Measurements from ENCODE around the gene ACTN1. TPM values are rescaled to one million over a fixed set of nuclear protein-coding genes. Genes with fewer than 3 reads are reported as not detected.
A peak's percentile ranks its signal among the peaks of the same experiment; 100 is the strongest.

Gene ACTN1
- polyA plus RNA-seq, 3 donors: 41.4 to 75.0 (median 69.4) TPM

GRCh38 chr14:68892961-68893360, 86.1 kb downstream of the ACTN1 start:
- TF ChIP-seq, protein P1, sequence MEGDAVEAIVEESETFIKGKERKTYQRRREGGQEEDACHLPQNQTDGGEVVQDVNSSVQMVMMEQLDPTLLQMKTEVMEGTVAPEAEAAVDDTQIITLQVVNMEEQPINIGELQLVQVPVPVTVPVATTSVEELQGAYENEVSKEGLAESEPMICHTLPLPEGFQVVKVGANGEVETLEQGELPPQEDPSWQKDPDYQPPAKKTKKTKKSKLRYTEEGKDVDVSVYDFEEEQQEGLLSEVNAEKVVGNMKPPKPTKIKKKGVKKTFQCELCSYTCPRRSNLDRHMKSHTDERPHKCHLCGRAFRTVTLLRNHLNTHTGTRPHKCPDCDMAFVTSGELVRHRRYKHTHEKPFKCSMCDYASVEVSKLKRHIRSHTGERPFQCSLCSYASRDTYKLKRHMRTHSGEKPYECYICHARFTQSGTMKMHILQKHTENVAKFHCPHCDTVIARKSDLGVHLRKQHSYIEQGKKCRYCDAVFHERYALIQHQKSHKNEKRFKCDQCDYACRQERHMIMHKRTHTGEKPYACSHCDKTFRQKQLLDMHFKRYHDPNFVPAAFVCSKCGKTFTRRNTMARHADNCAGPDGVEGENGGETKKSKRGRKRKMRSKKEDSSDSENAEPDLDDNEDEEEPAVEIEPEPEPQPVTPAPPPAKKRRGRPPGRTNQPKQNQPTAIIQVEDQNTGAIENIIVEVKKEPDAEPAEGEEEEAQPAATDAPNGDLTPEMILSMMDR (IDR thresholded peaks at IDR 0.05): no peak
- Histone ChIP-seq H3K79me2 (ENCODE audit: insufficient read depth, low read length) (no peaks in the 10 kb centered on the region), H3K4me1 (ENCODE audit: control insufficient read depth in 1 of 2, insufficient read depth in 2 of 2, low read length in 2 of 2) (peaks cover 0 to 2% of the 10 kb centered on the region in 2 donors), H3K4me2 (replicated peaks; ENCODE audit: extremely low read depth, low read length, poor library complexity, severe bottlenecking) (no peak overlapping the region), H3K9ac (ENCODE audit: insufficient read depth, low read length, poor library complexity, severe bottlenecking) (no peak overlapping the region), H3K27me3 (ENCODE audit: control insufficient read depth in 2 of 2, insufficient read depth in 2 of 2, low read length in 2 of 2) (no peaks in the 10 kb centered on the region), H3K9me3 (replicated peaks in 1 of 2; ENCODE audit: control insufficient read depth in 1 of 2, insufficient read depth in 1 of 2, low read length in 2 of 2) (no peaks in the 10 kb centered on the region), H3K36me3 (replicated peaks in 1 of 2; ENCODE audit: control insufficient read depth in 1 of 2, insufficient read depth in 2 of 2, low read length in 2 of 2) (peaks cover 91 to 98% of the 10 kb centered on the region in 2 donors), H3K27ac (ENCODE audit: low read depth in 1 of 2, low read length in 2 of 2) (no peak overlapping the region), H4K20me1 (ENCODE audit: insufficient read depth, low read length) (no peaks in the 10 kb centered on the region), H2AFZ (ENCODE audit: insufficient read depth, low read depth, low read length, poor library complexity, severe bottlenecking) (no peak overlapping the region), H3K4me3 (replicated peaks in 1 of 3; ENCODE audit: low read depth in 2 of 3, low read length in 3 of 3) (no peak overlapping the region)
- H3K36me3 Mint-ChIP-seq: peaks cover 86 to 100% of the 10 kb centered on the region in 2 donors
- H3K9me3 Mint-ChIP-seq: no peaks in the 10 kb centered on the region
- H3K4me3 Mint-ChIP-seq: no peak overlapping the region
- H3K4me1 Mint-ChIP-seq: no peaks in the 10 kb centered on the region
- peak overlapping the region in 2 of 7 donors; percentile 6 to 49 for H3K27ac Mint-ChIP-seq
- 98% methylated on average over 6 of the region's 6 CpGs for WGBS (ENCODE audit: insufficient coverage)
- intact Hi-C loops (cut with micrococcal nuclease): no loop called here
- DNase-seq: no peak
- peaks cover 0 to 2% (median 2%) of the 10 kb centered on the region in 3 donors for H3K27me3 Mint-ChIP-seq (ENCODE audit: low read depth in 3 of 3)

- peaks cover 88 to 100% of the 10 kb centered on the region in 2 donors for H3K36me3 ChIP-seq (replicated peaks in 1 of 2; ENCODE audit: control insufficient read depth in 1 of 2, insufficient read depth in 2 of 2, low read length in 2 of 2)
- H3K27me3 ChIP-seq (ENCODE audit: control insufficient read depth in 2 of 2, insufficient read depth in 2 of 2, low read length in 2 of 2): no peaks in the 10 kb centered on the region
- DNase-seq: no peak
- no peak overlapping the region for H3K9ac ChIP-seq (ENCODE audit: insufficient read depth, low read length, poor library complexity, severe bottlenecking)
- H4K20me1 ChIP-seq (ENCODE audit: insufficient read depth, low read length): no peaks in the 10 kb centered on the region
- TF ChIP-seq, protein P1 (IDR thresholded peaks at IDR 0.05): no peak
- Mint-ChIP-seq H3K9me3 (no peaks in the 10 kb centered on the region), H3K36me3 (peaks cover 86 to 99% of the 10 kb centered on the region in 2 donors), H3K27me3 (ENCODE audit: low read depth in 3 of 3) (peaks cover 0 to 2% (median 2%) of the 10 kb centered on the region in 3 donors), H3K4me3 (no peak overlapping the region), H3K4me1 (no peaks in the 10 kb centered on the region), H3K27ac (peak overlapping the region in 2 of 7 donors; percentile 22 to 56)
- intact Hi-C loops (cut with micrococcal nuclease): no loop called here
- no peaks in the 10 kb centered on the region for H3K79me2 ChIP-seq (ENCODE audit: insufficient read depth, low read length)
- H3K9me3 ChIP-seq (replicated peaks in 1 of 2; ENCODE audit: control insufficient read depth in 1 of 2, insufficient read depth in 1 of 2, low read length in 2 of 2): no peaks in the 10 kb centered on the region
- H3K4me2 ChIP-seq (replicated peaks; ENCODE audit: extremely low read depth, low read length, poor library complexity, severe bottlenecking): no peak overlapping the region
- H3K27ac ChIP-seq (ENCODE audit: low read depth in 1 of 2, low read length in 2 of 2): no peak overlapping the region
- no peak overlapping the region for H2AFZ ChIP-seq (ENCODE audit: insufficient read depth, low read depth, low read length, poor library complexity, severe bottlenecking)
- no peaks in the 10 kb centered on the region for H3K4me1 ChIP-seq (ENCODE audit: control insufficient read depth in 1 of 2, insufficient read depth in 2 of 2, low read length in 2 of 2)
- WGBS (ENCODE audit: insufficient coverage): 96% methylated on average over 9 of the region's 21 CpGs
- no peak overlapping the region for H3K4me3 ChIP-seq (replicated peaks in 1 of 3; ENCODE audit: low read depth in 2 of 3, low read length in 3 of 3)
These were observed 87.0 kb downstream of the ACTN1 start for GRCh38 chr14:68891851-68892660.

Measured in CD14-positive monocyte (primary cell).